Mesothelial cell of epicardium (in vitro differentiated cells): ENCODE measurements around the gene SLC28A3. TPM values are rescaled to one million over a fixed set of nuclear protein-coding genes. Genes with fewer than 3 reads are reported as not detected.

Experiments
- DNase-seq, 2 experiments: peaks; one replicate each; pipeline ENCODE4 v3.0.0; 2021; ENCODE audit warnings: low spot score in 2 of 2; ENCODE audit not compliant: unreplicated experiment in 2 of 2
- H3K27ac Mint-ChIP-seq: 2 replicates; pipeline ENCODE4 v1.8.0; 2021; ENCODE audit warnings: mixed read lengths
- H3K27me3 Mint-ChIP-seq: 2 replicates; pipeline ENCODE4 v1.8.0; 2021; ENCODE audit warnings: low read depth, mixed read lengths
- H3K36me3 Mint-ChIP-seq: 2 replicates; pipeline ENCODE4 v1.8.0; 2021; ENCODE audit warnings: mixed read lengths
- H3K4me1 Mint-ChIP-seq: 2 replicates; pipeline ENCODE4 v1.8.0; 2021; ENCODE audit warnings: mixed read lengths
- H3K4me3 Mint-ChIP-seq: 2 replicates; pipeline ENCODE4 v1.8.0; 2021; ENCODE audit warnings: mild to moderate bottlenecking, moderate library complexity, mixed read lengths
- H3K9me3 Mint-ChIP-seq: 2 replicates; pipeline ENCODE4 v1.8.0; 2021; ENCODE audit warnings: mixed read lengths
- CTCF ChIP-seq: fragments of 200-600 bp; sonication (generic); IDR thresholded peaks from one replicate; pipeline ENCODE4 v1.5.0; 2021; ENCODE audit warnings: antibody characterized with exemption; ENCODE audit not compliant: unreplicated experiment
- total RNA-seq: library from RNA; stranded (reverse); gene quantifications from 3 replicates; pipeline ENCODE4 v1.2.1, GENCODE V29; 2021

The SLC28A3 gene
- total RNA-seq, 1 donor from 2014 or later = 0.89 TPM

- DNase-seq = no peak
- H3K36me3 Mint-ChIP-seq = no peaks in the 10 kb centered on the region
- peaks cover 2% of the 10 kb centered on the region for H3K27me3 Mint-ChIP-seq
- H3K27ac Mint-ChIP-seq = no peak overlapping the region
- H3K4me3 Mint-ChIP-seq = no peak overlapping the region
- H3K9me3 Mint-ChIP-seq = peaks cover 11% of the 10 kb centered on the region
- H3K4me1 Mint-ChIP-seq = peaks cover 2% of the 10 kb centered on the region
- TF ChIP-seq CTCF = no peak
Measured at GRCh38 chr9:84226126-84226525, 114.4 kb downstream of the SLC28A3 start.
